Thoracic aorta (tissue), 2 donors: ENCODE measurements around the gene SYNDIG1. TPM values are rescaled to one million over a fixed set of nuclear protein-coding genes. Genes with fewer than 3 reads are reported as not detected.

Source experiments
- ATAC-seq: fragments of 150-250 bp; one replicate; pipeline ENCODE4 v1.8.0; 2017; ENCODE audit warnings: low read depth; ENCODE audit not compliant: insufficient number of reproducible peaks, low FRiP score
- DNase-seq: peaks from one replicate; pipeline ENCODE4 v3.0.0-alpha.2; 2020; ENCODE audit warnings: low spot score
- H3K27ac ChIP-seq, 2 donors: fragments of 200-600 bp; sonication (generic); 1 replicate in 1 of 2; 2 replicates in 1 of 2; pipeline ENCODE4 v1.5.1; 2016; ENCODE audit warnings: mild to moderate bottlenecking in 2 of 2, moderate library complexity in 2 of 2
- H3K27me3 ChIP-seq: fragments of 200-600 bp; sonication (generic); replicated peaks from 2 replicates; pipeline ENCODE4 v1.6.0; 2016; ENCODE audit warnings: mild to moderate bottlenecking; ENCODE audit not compliant: insufficient read depth
- H3K36me3 ChIP-seq: fragments of 200-600 bp; sonication (generic); one replicate; pipeline ENCODE4 v1.5.1; 2016
- H3K4me1 ChIP-seq, 2 donors: fragments of 200-600 bp; sonication (generic); 1 replicate in 1 of 2; 2 replicates in 1 of 2; pipeline versions ENCODE4 v1.5.1 to v1.6.0; 2016; ENCODE audit warnings: low read depth in 2 of 2, mild to moderate bottlenecking in 1 of 2; ENCODE audit not compliant: control insufficient read depth in 1 of 2
- H3K4me3 ChIP-seq: fragments of 200-600 bp; sonication (generic); 2 replicates; pipeline ENCODE4 v1.5.1; 2016; ENCODE audit warnings: mild to moderate bottlenecking
- H3K9me3 ChIP-seq: fragments of 200-600 bp; sonication (generic); 2 replicates; pipeline ENCODE4 v1.5.1; 2016
- CTCF ChIP-seq: fragments of 200-600 bp; sonication (generic); IDR thresholded peaks from one replicate; pipeline ENCODE4 v1.5.1; 2019; ENCODE audit warnings: antibody characterized with exemption
- total RNA-seq, 2 donors: library from RNA; depleted of rRNA; stranded (reverse); fragments of >200 nt; gene quantifications; one replicate each; pipeline versions ENCODE4 v1.1.0 to v1.2.3, GENCODE V29; 2016

SYNDIG1 gene
- total RNA-seq, 2 donors from 2014 or later: 1.8 to 5.4 TPM

GRCh38 chr20:24449026-24449720 lies 20.3 kb upstream of the SYNDIG1 start:
- no peak for TF ChIP-seq CTCF
- no peak overlapping the region for H3K27ac ChIP-seq
- H3K36me3 ChIP-seq: no peaks in the 10 kb centered on the region
- ATAC-seq: no peak
- H3K4me3 ChIP-seq: no peak overlapping the region
- no peak for DNase-seq
- H3K9me3 ChIP-seq: no peaks in the 10 kb centered on the region
- no peaks in the 10 kb centered on the region for H3K27me3 ChIP-seq
- H3K4me1 ChIP-seq: no peaks in the 10 kb centered on the region

GRCh38 chr20:24450177-24450576 lies 19.3 kb upstream of the SYNDIG1 start:
- Histone ChIP-seq H3K36me3 (no peaks in the 10 kb centered on the region), H3K27ac (no peak overlapping the region), H3K4me1 (no peaks in the 10 kb centered on the region), H3K27me3 (no peaks in the 10 kb centered on the region), H3K4me3 (no peak overlapping the region), H3K9me3 (no peaks in the 10 kb centered on the region)
- DNase-seq (no peak), ATAC-seq (no peak)
- TF ChIP-seq CTCF: no peak

DNA sequence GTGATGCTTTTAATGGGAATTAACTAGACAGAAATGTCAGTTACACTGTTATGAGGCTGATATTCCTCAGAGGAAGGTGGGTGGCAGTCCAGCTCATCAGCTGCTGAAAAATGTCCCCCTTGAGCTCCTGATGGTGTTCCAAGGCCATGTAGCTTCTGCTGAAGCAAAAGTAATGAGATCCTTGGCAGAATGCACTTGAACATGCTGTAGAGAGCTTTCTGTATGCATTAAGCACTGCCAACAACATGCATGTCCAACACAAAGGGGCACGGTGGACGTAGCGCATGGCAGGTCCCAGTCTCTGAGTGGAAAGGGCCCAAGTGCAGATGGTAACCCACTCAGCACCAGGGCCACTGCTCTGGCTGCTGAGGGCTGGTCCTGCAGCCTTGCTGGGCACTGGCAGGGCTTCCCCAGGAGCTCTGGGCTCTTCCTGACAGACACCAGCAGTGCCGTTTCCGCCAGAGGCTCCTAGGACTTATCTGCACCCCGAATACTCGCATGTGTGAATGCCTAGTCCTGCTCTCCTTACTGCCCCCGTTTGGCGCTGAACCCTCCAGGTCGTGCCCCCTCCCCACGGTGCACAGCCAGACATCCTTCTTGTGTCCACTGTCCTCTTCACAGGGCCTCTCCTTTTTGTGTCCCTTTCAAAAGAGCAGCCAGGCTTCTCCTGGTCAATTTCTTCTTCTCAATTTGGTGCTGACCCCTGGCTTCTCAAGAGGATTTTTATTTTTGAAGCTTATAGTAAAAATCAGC lies 18.6 kb upstream of the SYNDIG1 start:
- H3K27me3 ChIP-seq: no peaks in the 10 kb centered on the region
- H3K27ac ChIP-seq: no peak overlapping the region
- H3K4me1 ChIP-seq: no peaks in the 10 kb centered on the region
- no peak for ATAC-seq
- H3K36me3 ChIP-seq: no peaks in the 10 kb centered on the region
- no peaks in the 10 kb centered on the region for H3K9me3 ChIP-seq
- H3K4me3 ChIP-seq: no peak overlapping the region
- no peak for TF ChIP-seq CTCF
- DNase-seq: no peak

GRCh38 chr20:24451428-24451827 lies 18.0 kb upstream of the SYNDIG1 start:
- Histone ChIP-seq H3K27me3 (no peaks in the 10 kb centered on the region), H3K36me3 (no peaks in the 10 kb centered on the region)
- ATAC-seq: no peak

More at GRCh38 chr20:24451428-24451827, 18.0 kb upstream of the SYNDIG1 start:
- H3K4me1 ChIP-seq: no peaks in the 10 kb centered on the region
- TF ChIP-seq CTCF: no peak
- H3K4me3 ChIP-seq: no peak overlapping the region
- DNase-seq: no peak
- no peak overlapping the region for H3K27ac ChIP-seq
- no peaks in the 10 kb centered on the region for H3K9me3 ChIP-seq
